ENCODE measurements around the gene ENOX1. TPM values are rescaled to one million over a fixed set of nuclear protein-coding genes. Genes with fewer than 3 reads are reported as not detected.
A peak's percentile ranks its signal among the peaks of the same experiment; 100 is the strongest.

ENOX1 gene
- total and polyA plus RNA-seq, 2 of the 8 experiments (the other 6 are each of a cell fraction or from before 2014, with no cell fraction given): 0.23 to 0.37 TPM

GRCh38 chr13:43573361-43573740 is 213.4 kb downstream of the ENOX1 start:
- TF ChIP-seq CTBP2 (IDR thresholded peaks at IDR 0.05; ENCODE audit: borderline replicate concordance, insufficient read depth, insufficient read length, low read length): no peak
- no peak for TF ChIP-seq ATF2 (IDR thresholded peaks at IDR 0.05; ENCODE audit: low read length)
- no peak for TF ChIP-seq CEBPB (IDR thresholded peaks at IDR 0.05; ENCODE audit: low read depth, low read length)
- TF ChIP-seq BRCA1 (IDR thresholded peaks at IDR 0.05; ENCODE audit: low read depth, low read length): no peak
- no peak for TF ChIP-seq SIRT6 (IDR thresholded peaks at IDR 0.05; ENCODE audit: low read length)
- TF ChIP-seq SIN3A (conservative IDR thresholded peaks at IDR 0.05 in 1 of 2, IDR thresholded peaks at IDR 0.05 in 1 of 2; ENCODE audit: low read depth in 1 of 2, low read length in 2 of 2): no peak
- no peak for TF ChIP-seq TBP (IDR thresholded peaks at IDR 0.05; ENCODE audit: low read depth, low read length)
- no peak for TF ChIP-seq TAF7 (optimal IDR thresholded peaks at IDR 0.05; ENCODE audit: borderline replicate concordance, low read depth, low read length)
- TF ChIP-seq MAX (IDR thresholded peaks at IDR 0.05): no peak
- no peak for TF ChIP-seq SP4 (IDR thresholded peaks at IDR 0.05; ENCODE audit: low read length)
- H3K18ac ChIP-seq (ENCODE audit: extremely low read depth, low read length): no peak overlapping the region
- H3K27ac ChIP-seq (ENCODE audit: low read depth, low read length): no peak overlapping the region
- H3K4ac ChIP-seq (replicated peaks; ENCODE audit: insufficient read length, low read depth, low read length): no peak overlapping the region
- no peak overlapping the region for H4K5ac ChIP-seq (ENCODE audit: insufficient read length, low read depth, low read length)
- no peak overlapping the region for H3K56ac ChIP-seq (replicated peaks; ENCODE audit: insufficient read length, low read depth, low read length)
- CTCF ChIA-PET (ENCODE audit: partially characterized antibody): no interaction called here
- H3K9ac ChIP-seq (replicated peaks in 1 of 4; ENCODE audit: extremely low read depth in 1 of 4, low read depth in 3 of 4, low read length in 3 of 4): peak overlapping the region in 1 of 4 experiments; percentile 34; a peak in 1 of 7 replicates
- no peak overlapping the region for H4K91ac ChIP-seq (replicated peaks; ENCODE audit: insufficient read length, low read length)
- POLR2A ChIA-PET (ENCODE audit: partially characterized antibody): no interaction called here
- no peak overlapping the region for H2AFZ ChIP-seq (ENCODE audit: low read length)
- no peaks in the 10 kb centered on the region for H4K20me1 ChIP-seq (replicated peaks in 1 of 2; ENCODE audit: control insufficient read depth in 1 of 2, insufficient read depth in 2 of 2, low read length in 2 of 2)
- H3K79me1 ChIP-seq (ENCODE audit: low read depth, low read length): no peaks in the 10 kb centered on the region
- no peak overlapping the region for H3K4me2 ChIP-seq (ENCODE audit: insufficient read depth in 1 of 2, low read depth in 2 of 2, low read length in 2 of 2)
- DNase-seq (ENCODE audit: low read depth in 1 of 2, low spot score in 2 of 2) (no peak), FAIRE-seq (no peak)
- H2BK5ac ChIP-seq (ENCODE audit: low read depth, low read length): no peak overlapping the region
- H3K4me3 ChIP-seq (ENCODE audit: extremely low read depth in 1 of 4, insufficient read depth in 2 of 4, low read depth in 3 of 4, low read length in 4 of 4): no peak overlapping the region
- H3K14ac ChIP-seq (ENCODE audit: insufficient read length): no peak overlapping the region
- no peak overlapping the region for H2BK20ac ChIP-seq (ENCODE audit: low read length)
- H2BK12ac ChIP-seq (ENCODE audit: low read depth, low read length): no peak overlapping the region
- no peaks in the 10 kb centered on the region for H3K23me2 ChIP-seq (ENCODE audit: low read depth, low read length)
- no peaks in the 10 kb centered on the region for H3K27me3 ChIP-seq (replicated peaks in 1 of 4; ENCODE audit: control insufficient read depth in 3 of 4, extremely low read depth in 1 of 4, insufficient read depth in 3 of 4, low read length in 3 of 4)
- no peak overlapping the region for H4K8ac ChIP-seq (ENCODE audit: extremely low read depth, insufficient read depth, low read length)
- H3K9me3 ChIP-seq (ENCODE audit: insufficient read depth in 2 of 2, low read depth in 1 of 2, low read length in 1 of 2): no peaks in the 10 kb centered on the region
- no peak overlapping the region for H2BK15ac ChIP-seq (ENCODE audit: low read length)
- no peaks in the 10 kb centered on the region for H3K79me2 ChIP-seq (ENCODE audit: control insufficient read depth in 1 of 2, insufficient read depth in 2 of 2, low read length in 2 of 2)
- H3K4me1 ChIP-seq (replicated peaks in 1 of 4; ENCODE audit: control insufficient read depth in 3 of 4, insufficient read depth in 4 of 4, low read length in 3 of 4): no peaks in the 10 kb centered on the region; a peak in 1 of 7 replicates
- no peaks in the 10 kb centered on the region for H3K36me3 ChIP-seq (ENCODE audit: control insufficient read depth in 2 of 4, insufficient read depth in 4 of 4, low read length in 3 of 4)
- no peak overlapping the region for H3K23ac ChIP-seq (ENCODE audit: insufficient read length)
- no peak overlapping the region for H2AK5ac ChIP-seq (ENCODE audit: low read depth, low read length)
- 72% methylated on average over 4 of the region's 4 CpGs; no CpG with 5 or more reads in 1 of the 2 experiments for WGBS, 2 experiments (ENCODE audit: extremely low coverage in 1 of 2, insufficient coverage in 1 of 2, insufficient read length in 1 of 2, insufficient replicate concordance in 2 of 2, low coverage in 1 of 2, low lambda C conversion rate in 2 of 2, missing lambda C conversion rate in 1 of 2)
- H2BK120ac ChIP-seq (replicated peaks; ENCODE audit: low read depth, low read length): no peak overlapping the region

Data from H1 (cell line).